Measurements from ENCODE around the gene ADAMTS17. TPM values are rescaled to one million over a fixed set of nuclear protein-coding genes. Genes with fewer than 3 reads are reported as not detected.

ADAMTS17 gene
- total RNA-seq, 1 donor from 2014 or later: 4.8 TPM

- Mint-ChIP-seq H3K36me3 (ENCODE audit: low read depth, unreplicated experiment) (peaks cover 23% of the 10 kb centered on the region), H3K27ac (ENCODE audit: unreplicated experiment) (no peak overlapping the region)
- TF ChIP-seq CTCF (IDR thresholded peaks at IDR 0.05; ENCODE audit: unreplicated experiment): no peak
Observed at GRCh38 chr15:100125401-100126191, 216.2 kb downstream of the ADAMTS17 start.

GRCh38 chr15:100124936-100125335, 216.8 kb downstream of the ADAMTS17 start:
- Mint-ChIP-seq H3K27me3 (ENCODE audit: unreplicated experiment) (peaks cover 3% of the 10 kb centered on the region), H3K9me3 (ENCODE audit: unreplicated experiment) (peaks cover 15% of the 10 kb centered on the region), H3K27ac (ENCODE audit: unreplicated experiment) (no peak overlapping the region), H3K4me1 (ENCODE audit: unreplicated experiment) (no peaks in the 10 kb centered on the region), H3K4me3 (ENCODE audit: unreplicated experiment) (no peak overlapping the region), H3K36me3 (ENCODE audit: low read depth, unreplicated experiment) (peaks cover 28% of the 10 kb centered on the region)
- DNase-seq (ENCODE audit: low spot score): no peak
- TF ChIP-seq CTCF (IDR thresholded peaks at IDR 0.05; ENCODE audit: unreplicated experiment): no peak

More at GRCh38 chr15:100125401-100126191, 216.2 kb downstream of the ADAMTS17 start:
- DNase-seq (ENCODE audit: low spot score): no peak
- Mint-ChIP-seq H3K4me1 (ENCODE audit: unreplicated experiment) (no peaks in the 10 kb centered on the region), H3K9me3 (ENCODE audit: unreplicated experiment) (peaks cover 14% of the 10 kb centered on the region), H3K27me3 (ENCODE audit: unreplicated experiment) (peaks cover 3% of the 10 kb centered on the region), H3K4me3 (ENCODE audit: unreplicated experiment) (no peak overlapping the region)

- no peak overlapping the region for H3K4me3 Mint-ChIP-seq (ENCODE audit: unreplicated experiment)
Observed at GRCh38 chr15:100124361-100124760, 217.4 kb downstream of the ADAMTS17 start.

GRCh38 chr15:100123611-100124010, 218.2 kb downstream of the ADAMTS17 start:
- TF ChIP-seq CTCF (IDR thresholded peaks at IDR 0.05; ENCODE audit: unreplicated experiment): no peak
- Mint-ChIP-seq H3K36me3 (ENCODE audit: low read depth, unreplicated experiment) (peaks cover 40% of the 10 kb centered on the region), H3K4me3 (ENCODE audit: unreplicated experiment) (no peak overlapping the region), H3K4me1 (ENCODE audit: unreplicated experiment) (no peaks in the 10 kb centered on the region), H3K27me3 (ENCODE audit: unreplicated experiment) (peaks cover 3% of the 10 kb centered on the region), H3K9me3 (ENCODE audit: unreplicated experiment) (peaks cover 21% of the 10 kb centered on the region), H3K27ac (ENCODE audit: unreplicated experiment) (no peak overlapping the region)
- DNase-seq (ENCODE audit: low spot score): no peak

More at GRCh38 chr15:100124361-100124760, 217.4 kb downstream of the ADAMTS17 start:
- no peaks in the 10 kb centered on the region for H3K4me1 Mint-ChIP-seq (ENCODE audit: unreplicated experiment)
- peaks cover 15% of the 10 kb centered on the region for H3K9me3 Mint-ChIP-seq (ENCODE audit: unreplicated experiment)
- no peak for TF ChIP-seq CTCF (IDR thresholded peaks at IDR 0.05; ENCODE audit: unreplicated experiment)
- H3K27me3 Mint-ChIP-seq (ENCODE audit: unreplicated experiment): peaks cover 3% of the 10 kb centered on the region
- H3K36me3 Mint-ChIP-seq (ENCODE audit: low read depth, unreplicated experiment): peaks cover 34% of the 10 kb centered on the region
- H3K27ac Mint-ChIP-seq (ENCODE audit: unreplicated experiment): no peak overlapping the region
- DNase-seq (ENCODE audit: low spot score): no peak

- Mint-ChIP-seq H3K36me3 (ENCODE audit: low read depth, unreplicated experiment) (peaks cover 45% of the 10 kb centered on the region), H3K9me3 (ENCODE audit: unreplicated experiment) (peaks cover 27% of the 10 kb centered on the region), H3K4me3 (ENCODE audit: unreplicated experiment) (no peak overlapping the region), H3K27ac (ENCODE audit: unreplicated experiment) (no peak overlapping the region), H3K27me3 (ENCODE audit: unreplicated experiment) (peaks cover 3% of the 10 kb centered on the region), H3K4me1 (ENCODE audit: unreplicated experiment) (no peaks in the 10 kb centered on the region)
- TF ChIP-seq CTCF (IDR thresholded peaks at IDR 0.05; ENCODE audit: unreplicated experiment): no peak
- no peak for DNase-seq (ENCODE audit: low spot score)
Observed at GRCh38 chr15:100121285-100121684, 220.5 kb downstream of the ADAMTS17 start.
